Keratinocyte (primary cell): ENCODE data around the gene MBIP.

Experiments used
- CTCF ChIP-seq, 3 experiments: IDR thresholded peaks in 1 of 3; conservative IDR thresholded peaks in 1 of 3; optimal IDR thresholded peaks in 1 of 3; 2 replicates in 2 of 3; 3 replicates in 1 of 3; pipeline versions ENCODE3 to v1.5.1; 2011; ENCODE audit warnings: low read length in 3 of 3, mild to moderate bottlenecking in 3 of 3, moderate library complexity in 2 of 3, control low read depth in 1 of 3, inconsistent platforms in 1 of 3; ENCODE audit not compliant: insufficient read depth in 2 of 3; ENCODE audit errors: extremely low read depth in 1 of 3
- EZH2 ChIP-seq: IDR thresholded peaks from one replicate; pipeline ENCODE4 v1.6.1; 2012; ENCODE audit warnings: inconsistent platforms, mild to moderate bottlenecking, low read length, moderate library complexity

GRCh38 chr14:36324897-36325296 is 4.5 kb upstream of the MBIP start:
- TF ChIP-seq CTCF (optimal IDR thresholded peaks at IDR 0.05 in 1 of 3, IDR thresholded peaks at IDR 0.05 in 1 of 3, conservative IDR thresholded peaks at IDR 0.05 in 1 of 3; ENCODE audit: extremely low read depth in 1 of 3, insufficient read depth in 2 of 3, low read length in 3 of 3) (no peak), EZH2 (no peak)
